ENCODE measurements around the gene PEX5L. TPM values are rescaled to one million over a fixed set of nuclear protein-coding genes. Genes with fewer than 3 reads are reported as not detected.

The PEX5L gene
- total and polyA plus RNA-seq, 2 donors (not counting 1 experiment from before 2014, with no cell fraction given) = not detected

DNA sequence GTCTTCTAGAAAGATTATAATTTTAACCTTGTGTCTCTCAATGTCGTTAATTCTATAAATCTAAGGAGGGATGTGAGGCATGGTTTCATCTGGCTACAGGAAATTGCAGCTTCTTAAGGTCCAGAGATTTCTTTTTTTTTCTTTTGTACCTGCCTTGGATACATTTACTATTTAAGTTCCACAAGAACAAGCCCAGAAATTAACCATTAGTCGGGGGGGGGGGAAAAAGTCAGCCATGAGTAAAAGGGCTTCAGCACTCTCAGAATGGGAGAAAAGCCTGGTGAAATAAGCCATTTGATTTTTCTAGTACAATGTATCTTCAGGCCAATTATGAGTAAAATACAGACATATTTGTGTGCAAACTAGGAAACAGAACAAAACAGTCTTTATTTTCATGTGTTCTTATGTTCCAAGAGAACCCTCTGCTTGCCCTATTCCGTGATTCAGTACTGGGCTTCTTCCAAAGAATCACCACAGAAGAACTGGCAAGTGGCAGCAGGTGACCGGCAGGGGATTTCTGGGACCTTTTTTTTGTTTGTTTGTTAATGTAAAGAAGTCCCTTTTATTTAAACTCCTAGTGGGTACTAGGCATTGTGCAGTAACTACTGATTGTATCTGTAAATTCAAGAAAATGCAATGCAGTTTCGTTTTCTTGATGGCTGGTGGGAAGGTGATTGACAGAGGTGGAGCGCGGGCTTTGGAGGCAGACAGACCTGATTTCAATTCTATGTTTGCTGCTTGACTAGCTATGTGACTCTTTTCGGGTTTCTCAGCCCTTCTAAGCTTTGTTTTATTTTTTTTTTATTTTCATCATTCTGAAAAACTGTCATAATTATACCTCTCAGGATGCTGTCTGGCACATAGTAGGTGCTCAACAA is 82.5 kb downstream of the PEX5L start:
- H3K36me3 ChIP-seq (replicated peaks in 1 of 2; ENCODE audit: control extremely low read depth in 1 of 2, control insufficient read depth in 1 of 2, extremely low read depth in 1 of 2, insufficient read depth in 2 of 2, low read length in 1 of 2) = no peaks in the 10 kb centered on the region
- H3K4me1 Mint-ChIP-seq = peaks cover 13% of the 10 kb centered on the region
- no peak overlapping the region for H3K4me3 ChIP-seq (ENCODE audit: control extremely low read depth in 1 of 5, extremely low read depth in 1 of 5, insufficient read depth in 1 of 5, low read depth in 2 of 5, low read length in 4 of 5)
- WGBS (ENCODE audit: insufficient coverage) = 94% methylated on average over 3 of the region's 8 CpGs
- peaks cover 45% of the 10 kb centered on the region for H3K27me3 Mint-ChIP-seq
- H3K9me3 Mint-ChIP-seq (ENCODE audit: insufficient read depth) = no peaks in the 10 kb centered on the region
- no peak for DNase-seq
- no peaks in the 10 kb centered on the region for H3K79me2 ChIP-seq (ENCODE audit: control insufficient read depth, insufficient read depth, low read length)
- H3K4me1 ChIP-seq (ENCODE audit: control insufficient read depth in 2 of 2, insufficient read depth in 2 of 2, low read length in 2 of 2) = peaks cover 10 to 18% of the 10 kb centered on the region in 2 donors
- POLR2A ChIA-PET = no interaction called here
- peaks cover 0 to 12% (median 5%) of the 10 kb centered on the region in 4 experiments for H3K27me3 ChIP-seq (replicated peaks in 1 of 4; ENCODE audit: control extremely low read depth in 1 of 4, control insufficient read depth in 3 of 4, insufficient read depth in 4 of 4, low read length in 3 of 4)
- no peak for TF ChIP-seq EZH2 (IDR thresholded peaks at IDR 0.05; ENCODE audit: borderline replicate concordance, insufficient read depth, low read depth, low read length, poor library complexity, severe bottlenecking)
- no peak for TF ChIP-seq CTCF (IDR thresholded peaks at IDR 0.05)
- no peak overlapping the region for H3K4me2 ChIP-seq (replicated peaks; ENCODE audit: low read depth, low read length, poor library complexity, severe bottlenecking)
- no peak for ATAC-seq (ENCODE audit: low read depth)
- intact Hi-C loops (cut with micrococcal nuclease) = no loop called here
- H3K4me3 Mint-ChIP-seq = no peak overlapping the region
- peaks cover 0 to 4% (median 2%) of the 10 kb centered on the region in 3 donors for H3K9me3 ChIP-seq (ENCODE audit: control extremely low read depth in 1 of 3, control insufficient read depth in 2 of 3, insufficient read depth in 1 of 3, low read length in 2 of 3)
- no peak overlapping the region for H3K27ac Mint-ChIP-seq
- H3K9ac ChIP-seq (ENCODE audit: low read length) = no peak overlapping the region
- CTCF ChIA-PET = no interaction called here
- no peak overlapping the region for H3K27ac ChIP-seq (ENCODE audit: low read length in 2 of 2)
- H4K20me1 ChIP-seq (ENCODE audit: control insufficient read depth, insufficient read depth, low read length, poor library complexity, severe bottlenecking) = no peaks in the 10 kb centered on the region
- no peak overlapping the region for H2AFZ ChIP-seq (ENCODE audit: insufficient read depth, low read depth, low read length, poor library complexity, severe bottlenecking)

DNA sequence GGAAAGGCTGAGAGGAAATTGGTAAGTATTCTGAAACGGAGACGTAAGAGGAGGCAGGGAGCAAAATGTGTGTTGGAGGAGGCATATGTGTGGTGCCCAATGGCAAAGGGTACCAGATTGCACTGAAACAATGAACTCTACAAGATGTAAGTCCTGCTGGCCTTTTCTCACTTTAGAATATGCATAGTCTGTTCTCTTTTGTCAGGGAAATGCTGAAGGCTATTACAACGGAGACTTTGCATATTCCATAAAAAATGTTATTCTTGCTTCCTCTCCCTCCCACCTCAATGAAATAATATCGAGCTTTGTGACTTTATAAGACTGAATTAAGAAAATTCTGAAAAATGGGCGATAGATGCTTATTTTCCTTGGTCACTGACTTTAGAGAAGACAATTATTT is 85.9 kb downstream of the PEX5L start:
- Histone ChIP-seq H3K79me2 (ENCODE audit: control insufficient read depth, insufficient read depth, low read length) (no peaks in the 10 kb centered on the region), H4K20me1 (ENCODE audit: control insufficient read depth, insufficient read depth, low read length, poor library complexity, severe bottlenecking) (no peaks in the 10 kb centered on the region), H3K4me1 (ENCODE audit: control insufficient read depth in 2 of 2, insufficient read depth in 2 of 2, low read length in 2 of 2) (peaks cover 0 to 1% of the 10 kb centered on the region in 2 donors), H3K9me3 (ENCODE audit: control extremely low read depth in 1 of 3, control insufficient read depth in 2 of 3, insufficient read depth in 1 of 3, low read length in 2 of 3) (peaks cover 0 to 4% (median 2%) of the 10 kb centered on the region in 3 donors), H3K27ac (ENCODE audit: low read length in 2 of 2) (no peak overlapping the region), H2AFZ (ENCODE audit: insufficient read depth, low read depth, low read length, poor library complexity, severe bottlenecking) (no peak overlapping the region), H3K4me3 (ENCODE audit: control extremely low read depth in 1 of 5, extremely low read depth in 1 of 5, insufficient read depth in 1 of 5, low read depth in 2 of 5, low read length in 4 of 5) (no peak overlapping the region), H3K27me3 (replicated peaks in 1 of 4; ENCODE audit: control extremely low read depth in 1 of 4, control insufficient read depth in 3 of 4, insufficient read depth in 4 of 4, low read length in 3 of 4) (peaks cover 0 to 8% (median 0%) of the 10 kb centered on the region in 4 experiments), H3K4me2 (replicated peaks; ENCODE audit: low read depth, low read length, poor library complexity, severe bottlenecking) (no peak overlapping the region), H3K36me3 (replicated peaks in 1 of 2; ENCODE audit: control extremely low read depth in 1 of 2, control insufficient read depth in 1 of 2, extremely low read depth in 1 of 2, insufficient read depth in 2 of 2, low read length in 1 of 2) (no peaks in the 10 kb centered on the region), H3K9ac (ENCODE audit: low read length) (no peak overlapping the region)
- DNase-seq = no peak
- Mint-ChIP-seq H3K9me3 (ENCODE audit: insufficient read depth) (no peaks in the 10 kb centered on the region), H3K27me3 (peaks cover 56% of the 10 kb centered on the region), H3K4me1 (no peaks in the 10 kb centered on the region), H3K27ac (no peak overlapping the region), H3K4me3 (no peak overlapping the region)
- ATAC-seq (ENCODE audit: low read depth) = no peak
- TF ChIP-seq CTCF (IDR thresholded peaks at IDR 0.05) (no peak), EZH2 (IDR thresholded peaks at IDR 0.05; ENCODE audit: borderline replicate concordance, insufficient read depth, low read depth, low read length, poor library complexity, severe bottlenecking) (no peak)
- CTCF ChIA-PET = no interaction called here
- POLR2A ChIA-PET = no interaction called here
- 82% methylated on average over 2 of the region's 5 CpGs for WGBS (ENCODE audit: insufficient coverage)
- intact Hi-C loops (cut with micrococcal nuclease) = no loop called here
